Panc1 (cell line): ENCODE results near the gene ALDH4A1.

ENCODE experiments used
- POLR2AphosphoS5 ChIP-seq: IDR thresholded peaks from 2 replicates; pipeline ENCODE4 v1.6.1; 2012; ENCODE audit warnings: mild to moderate bottlenecking, low read depth, low read length, moderate library complexity
- TCF7L2 ChIP-seq: IDR thresholded peaks from 2 replicates; pipeline ENCODE4 v1.6.1; 2011; ENCODE audit warnings: mild to moderate bottlenecking, low read depth, low read length, inconsistent platforms
- TF ChIP-seq, protein P1 (sequence below): fragments of 450-650 bp; IDR thresholded peaks from 2 replicates; pipeline ENCODE4 v1.5.1; 2017; ENCODE audit warnings: mild to moderate bottlenecking

DNA sequence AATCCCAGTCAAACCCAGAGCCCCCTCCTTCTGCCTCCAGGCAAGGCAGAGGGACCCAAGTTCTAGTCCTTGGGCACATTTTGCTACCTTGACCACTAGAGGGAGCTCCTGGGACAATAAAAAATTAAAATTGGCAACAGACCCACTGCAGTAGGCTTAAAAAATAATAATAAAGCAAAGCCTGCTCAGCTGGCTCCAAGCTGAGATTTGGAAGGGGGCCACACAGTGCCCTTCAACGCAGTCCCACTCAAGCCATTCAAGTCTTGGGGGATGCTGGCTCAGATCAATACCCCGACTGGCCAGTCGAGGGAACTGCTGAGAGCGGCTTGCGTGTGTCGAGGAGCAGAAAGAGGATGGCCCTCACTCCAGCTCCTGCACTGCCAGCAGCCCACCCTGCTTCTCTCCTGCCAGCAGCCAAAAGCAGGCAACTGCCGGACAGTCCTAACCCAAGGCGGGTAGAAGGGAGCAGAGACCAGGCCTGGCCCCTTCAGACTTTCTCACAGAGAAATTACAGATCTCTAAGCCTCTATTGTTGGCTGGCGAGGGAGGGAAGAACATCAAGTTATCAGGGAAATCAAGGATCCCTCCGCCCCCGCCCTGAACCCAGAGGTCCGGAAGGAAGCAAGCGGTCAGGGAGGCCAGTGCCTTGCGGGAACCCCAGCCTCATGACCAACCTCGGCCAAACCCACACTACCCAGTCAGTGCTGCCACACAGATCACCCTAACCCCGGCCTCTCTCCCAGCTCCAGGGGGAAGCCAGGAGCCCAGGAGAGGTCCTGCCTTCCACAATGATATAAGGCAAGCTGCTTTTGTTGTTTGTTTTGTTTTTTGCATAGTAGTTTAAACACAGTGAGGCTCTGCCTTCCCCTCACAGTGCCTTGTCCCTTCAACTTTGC lies 4.9 kb upstream of the ALDH4A1 start:
- TF ChIP-seq POLR2AphosphoS5 (no peak), TCF7L2 (no peak)
- TF ChIP-seq, protein P1, sequence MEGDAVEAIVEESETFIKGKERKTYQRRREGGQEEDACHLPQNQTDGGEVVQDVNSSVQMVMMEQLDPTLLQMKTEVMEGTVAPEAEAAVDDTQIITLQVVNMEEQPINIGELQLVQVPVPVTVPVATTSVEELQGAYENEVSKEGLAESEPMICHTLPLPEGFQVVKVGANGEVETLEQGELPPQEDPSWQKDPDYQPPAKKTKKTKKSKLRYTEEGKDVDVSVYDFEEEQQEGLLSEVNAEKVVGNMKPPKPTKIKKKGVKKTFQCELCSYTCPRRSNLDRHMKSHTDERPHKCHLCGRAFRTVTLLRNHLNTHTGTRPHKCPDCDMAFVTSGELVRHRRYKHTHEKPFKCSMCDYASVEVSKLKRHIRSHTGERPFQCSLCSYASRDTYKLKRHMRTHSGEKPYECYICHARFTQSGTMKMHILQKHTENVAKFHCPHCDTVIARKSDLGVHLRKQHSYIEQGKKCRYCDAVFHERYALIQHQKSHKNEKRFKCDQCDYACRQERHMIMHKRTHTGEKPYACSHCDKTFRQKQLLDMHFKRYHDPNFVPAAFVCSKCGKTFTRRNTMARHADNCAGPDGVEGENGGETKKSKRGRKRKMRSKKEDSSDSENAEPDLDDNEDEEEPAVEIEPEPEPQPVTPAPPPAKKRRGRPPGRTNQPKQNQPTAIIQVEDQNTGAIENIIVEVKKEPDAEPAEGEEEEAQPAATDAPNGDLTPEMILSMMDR: peak; percentile 97
